ENCODE results near the gene ITGB4. TPM values are rescaled to one million over a fixed set of nuclear protein-coding genes. Genes with fewer than 3 reads are reported as not detected.

The ITGB4 gene
- 100 to 1,000 TPM; 196 to 323 (median 229) TPM for total RNA-seq

DNA sequence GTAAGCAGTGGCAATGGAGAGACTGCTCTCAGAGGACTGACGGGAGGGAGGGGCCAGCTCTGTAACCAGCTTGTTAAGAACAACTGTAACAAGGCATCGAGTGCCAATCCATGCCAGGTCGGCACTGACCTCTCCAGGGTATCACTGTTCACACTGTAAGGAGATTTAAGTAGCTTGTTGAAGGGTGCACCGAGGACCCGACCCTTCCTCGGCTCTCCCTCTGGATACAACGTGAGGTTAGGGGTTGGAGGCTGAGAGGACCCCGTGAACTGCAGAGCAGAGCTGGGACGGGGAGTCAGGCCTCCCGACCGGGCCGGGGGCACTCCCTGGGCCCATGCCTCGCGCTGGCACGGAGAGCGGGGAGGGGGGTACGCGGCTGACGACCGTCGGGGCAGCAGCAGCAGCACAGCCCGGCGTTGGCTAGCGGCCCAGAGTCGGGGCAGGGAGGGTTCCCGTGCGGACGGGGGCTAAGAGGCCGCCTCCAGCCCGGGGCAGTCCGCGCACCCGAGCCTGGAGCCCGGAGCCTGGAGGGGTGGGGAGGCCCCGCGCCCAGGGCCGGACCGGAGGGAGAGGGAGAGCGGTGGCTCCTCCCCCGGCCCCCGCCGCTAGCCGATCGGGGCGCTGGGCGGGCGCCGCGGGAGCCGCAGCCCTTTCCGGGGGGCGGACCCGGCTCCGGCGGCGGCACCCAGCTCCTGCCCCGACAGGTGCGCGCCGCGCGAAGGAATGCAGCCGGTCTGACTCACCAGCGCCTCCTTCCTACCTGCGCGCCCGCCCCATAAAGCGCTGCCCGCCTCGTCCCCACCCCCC, at the start of gene ITGB4:
TSS of gene ITGB4 (plus strand) at position 804 of the 807 bp plus-strand sequence. CDS start 3,245 bp downstream, outside the sequence.
- in situ Hi-C loops (cut with MboI; ENCODE audit: low pct_ligation_motif_present in 1 of 4, low pct_unique_long_range_greater_than_20kb in 1 of 4, low sequenced_read_pairs in 3 of 4) (no loop called here), intact Hi-C loops (cut with DNase I; ENCODE audit: low total_unique reads) (no loop called here)
- peak; percentile 91 for DNase-seq
- peaks cover 0 to 13% (median 0%) of the 10 kb centered on the region in 4 donors for H3K36me3 ChIP-seq
- H3K27me3 ChIP-seq, result peaks cover 19% of the 10 kb centered on the region
- TF ChIP-seq POLR2A (IDR thresholded peaks at IDR 0.05), result peak; percentile 82
- no peak for TF ChIP-seq EP300 (IDR thresholded peaks at IDR 0.05; ENCODE audit: low read depth)
- TF ChIP-seq, protein P1, sequence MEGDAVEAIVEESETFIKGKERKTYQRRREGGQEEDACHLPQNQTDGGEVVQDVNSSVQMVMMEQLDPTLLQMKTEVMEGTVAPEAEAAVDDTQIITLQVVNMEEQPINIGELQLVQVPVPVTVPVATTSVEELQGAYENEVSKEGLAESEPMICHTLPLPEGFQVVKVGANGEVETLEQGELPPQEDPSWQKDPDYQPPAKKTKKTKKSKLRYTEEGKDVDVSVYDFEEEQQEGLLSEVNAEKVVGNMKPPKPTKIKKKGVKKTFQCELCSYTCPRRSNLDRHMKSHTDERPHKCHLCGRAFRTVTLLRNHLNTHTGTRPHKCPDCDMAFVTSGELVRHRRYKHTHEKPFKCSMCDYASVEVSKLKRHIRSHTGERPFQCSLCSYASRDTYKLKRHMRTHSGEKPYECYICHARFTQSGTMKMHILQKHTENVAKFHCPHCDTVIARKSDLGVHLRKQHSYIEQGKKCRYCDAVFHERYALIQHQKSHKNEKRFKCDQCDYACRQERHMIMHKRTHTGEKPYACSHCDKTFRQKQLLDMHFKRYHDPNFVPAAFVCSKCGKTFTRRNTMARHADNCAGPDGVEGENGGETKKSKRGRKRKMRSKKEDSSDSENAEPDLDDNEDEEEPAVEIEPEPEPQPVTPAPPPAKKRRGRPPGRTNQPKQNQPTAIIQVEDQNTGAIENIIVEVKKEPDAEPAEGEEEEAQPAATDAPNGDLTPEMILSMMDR (IDR thresholded peaks at IDR 0.05), result peak in 1 of 5 experiments; percentile 26
- TF ChIP-seq POLR2AphosphoS5 (IDR thresholded peaks at IDR 0.05), result peak; percentile 22 to 62 (median 56)
- H3K4me1 ChIP-seq, result peaks cover 7 to 32% (median 27%) of the 10 kb centered on the region in 4 donors
- 0 to 8% methylated on average over 1 to 12 of the region's 70 CpGs for whole genome bisulfite sequencing, 2 donors (ENCODE audit: low coverage in 1 of 2)
- H3K4me3 ChIP-seq, result peak within 1 kb of the TSS; percentile 25 to 50 (median 48)
- H3K27ac ChIP-seq, result peak within 1 kb of the TSS; percentile 88 to 92 (median 88)
- H3K9me3 ChIP-seq, result no peaks in the 10 kb centered on the region

DNA sequence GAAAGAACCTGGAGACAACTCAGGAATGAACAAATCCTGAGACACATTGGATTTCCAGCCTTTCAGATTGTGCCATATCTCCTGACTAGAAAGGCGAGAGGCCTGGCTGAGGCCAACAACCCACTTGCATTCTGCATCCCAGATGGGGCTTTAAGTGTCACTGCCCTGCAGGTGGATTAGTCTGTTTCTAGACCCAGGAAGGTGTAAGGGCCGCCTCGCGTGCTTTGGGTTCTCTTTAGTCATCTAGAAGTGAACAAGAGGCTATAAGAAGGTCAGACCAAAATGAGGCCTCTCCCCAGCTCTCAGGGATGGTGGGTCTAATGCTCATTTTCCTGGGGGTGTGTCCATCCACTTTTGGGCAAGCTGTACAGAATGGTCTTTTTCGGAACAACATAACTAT, 49.2 kb upstream of the ITGB4 start:
- Histone ChIP-seq H3K4me1 (peaks cover 7 to 19% (median 11%) of the 10 kb centered on the region in 4 donors), H3K27me3 (no peaks in the 10 kb centered on the region), H3K9me3 (no peaks in the 10 kb centered on the region), H3K4me3 (no peak overlapping the region), H3K36me3 (peaks cover 0 to 46% (median 10%) of the 10 kb centered on the region in 4 donors), H3K27ac (no peak overlapping the region)
- intact Hi-C loops (cut with DNase I; ENCODE audit: low total_unique reads), result loop anchor here (5.0 kb wide), 1 partner anchor 80 kb away; no protein-coding TSS in a partner anchor
- in situ Hi-C loops (cut with MboI; ENCODE audit: low pct_ligation_motif_present in 1 of 4, low pct_unique_long_range_greater_than_20kb in 1 of 4, low sequenced_read_pairs in 3 of 4), result loop anchor here (5.0 to 10.0 kb wide), 2 partner anchors 73 to 75 kb away; no protein-coding TSS in a partner anchor
- DNase-seq, result no peak
- 94% methylated on average over 5 of the region's 5 CpGs; no CpG with 5 or more reads in 1 of the 2 donors for WGBS, 2 donors (ENCODE audit: low coverage in 1 of 2)
- TF ChIP-seq POLR2A (IDR thresholded peaks at IDR 0.05), result no peak

DNA sequence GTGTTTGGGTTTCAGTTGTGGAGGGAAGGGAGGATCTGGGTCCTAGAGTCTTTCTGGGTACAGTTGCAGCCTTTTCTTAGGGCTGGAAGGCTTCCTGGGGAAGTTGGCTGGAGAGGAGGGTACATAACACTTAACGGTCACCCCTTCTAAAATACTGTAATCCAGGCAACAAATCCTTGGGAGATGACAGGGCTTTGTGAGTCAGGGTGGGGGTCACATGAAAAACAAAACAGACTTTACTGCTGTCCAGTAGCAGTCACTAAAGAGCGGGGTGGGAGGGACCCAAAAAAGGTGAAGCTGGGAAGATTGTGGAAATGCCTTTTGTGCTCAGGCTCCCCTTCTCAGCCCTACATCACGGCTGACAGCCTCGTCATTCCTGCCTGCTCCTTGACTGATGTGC, 47.8 kb upstream of the ITGB4 start:
- H3K9me3 ChIP-seq, result no peaks in the 10 kb centered on the region
- no peak for DNase-seq
- in situ Hi-C loops (cut with MboI; ENCODE audit: low pct_ligation_motif_present in 1 of 4, low pct_unique_long_range_greater_than_20kb in 1 of 4, low sequenced_read_pairs in 3 of 4) (loop anchor here (5.0 to 10.0 kb wide), 2 partner anchors 71 to 74 kb away; no protein-coding TSS in a partner anchor), intact Hi-C loops (cut with DNase I; ENCODE audit: low total_unique reads) (loop anchor here (5.0 kb wide), 1 partner anchor 79 kb away; no protein-coding TSS in a partner anchor)
- H3K36me3 ChIP-seq, result peaks cover 0 to 46% (median 10%) of the 10 kb centered on the region in 4 donors
- no peak overlapping the region for H3K27ac ChIP-seq
- H3K27me3 ChIP-seq, result no peaks in the 10 kb centered on the region
- H3K4me1 ChIP-seq, result peaks cover 0 to 11% (median 3%) of the 10 kb centered on the region in 4 donors
- TF ChIP-seq EP300 (IDR thresholded peaks at IDR 0.05; ENCODE audit: low read depth) (no peak), POLR2AphosphoS5 (IDR thresholded peaks at IDR 0.05) (no peak), POLR2A (IDR thresholded peaks at IDR 0.05) (no peak)
- TF ChIP-seq, protein P1 (IDR thresholded peaks at IDR 0.05), result no peak
- H3K4me3 ChIP-seq, result no peak overlapping the region
- WGBS, 2 donors (ENCODE audit: low coverage in 1 of 2), result 89 to 100% methylated on average over 1 to 4 of the region's 4 CpGs

DNA sequence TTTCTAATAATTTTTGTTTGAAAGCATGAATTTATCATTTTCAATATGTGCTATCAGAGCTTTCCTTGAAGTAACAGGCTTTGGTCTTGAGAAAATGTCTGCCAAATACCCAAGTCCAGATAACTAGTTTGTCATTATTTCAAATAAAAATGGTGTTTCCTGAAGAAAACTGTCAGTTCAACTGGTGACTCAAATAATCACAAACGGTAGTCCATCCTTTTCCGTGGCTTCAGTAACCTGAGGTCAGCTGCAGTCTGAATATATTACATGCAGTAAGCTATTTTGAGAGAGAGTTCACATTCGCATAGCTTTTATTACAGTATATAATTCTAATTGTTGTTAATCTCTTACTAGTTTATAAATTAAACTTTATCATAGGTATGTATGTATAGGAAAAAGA, 44.8 kb upstream of the ITGB4 start:
- intact Hi-C loops (cut with DNase I; ENCODE audit: low total_unique reads), result no loop called here
- Histone ChIP-seq H3K36me3 (peaks cover 0 to 24% (median 7%) of the 10 kb centered on the region in 4 donors), H3K27ac (no peak overlapping the region), H3K9me3 (no peaks in the 10 kb centered on the region), H3K4me3 (no peak overlapping the region), H3K27me3 (no peaks in the 10 kb centered on the region), H3K4me1 (peaks cover 0 to 27% (median 9%) of the 10 kb centered on the region in 4 donors)
- no peak for DNase-seq
- in situ Hi-C loops (cut with MboI; ENCODE audit: low pct_ligation_motif_present in 1 of 4, low pct_unique_long_range_greater_than_20kb in 1 of 4, low sequenced_read_pairs in 3 of 4), result loop anchor here in 2 of 4 donors (10.0 kb wide), 1 partner anchor 68 kb away; no protein-coding TSS in a partner anchor
- TF ChIP-seq POLR2AphosphoS5 (IDR thresholded peaks at IDR 0.05) (no peak), EP300 (IDR thresholded peaks at IDR 0.05; ENCODE audit: low read depth) (no peak), POLR2A (IDR thresholded peaks at IDR 0.05) (no peak)
- TF ChIP-seq, protein P1 (IDR thresholded peaks at IDR 0.05), result no peak
- WGBS, 2 donors (ENCODE audit: low coverage in 1 of 2), result 62 to 78% methylated on average over 3 of the region's 3 CpGs

Measured in transverse colon (tissue), 4 donors.